NCI-H82 treated with DMSO at 0.1 percent for 48 hours (cell line): ENCODE results near the gene CUL4A.

Experiments
- DNase-seq: peaks from one replicate; lab custom pipeline; 2025; ENCODE audit not compliant: unreplicated experiment; lab: John Stamatoyannopoulos, UW

CUL4A gene

DNA sequence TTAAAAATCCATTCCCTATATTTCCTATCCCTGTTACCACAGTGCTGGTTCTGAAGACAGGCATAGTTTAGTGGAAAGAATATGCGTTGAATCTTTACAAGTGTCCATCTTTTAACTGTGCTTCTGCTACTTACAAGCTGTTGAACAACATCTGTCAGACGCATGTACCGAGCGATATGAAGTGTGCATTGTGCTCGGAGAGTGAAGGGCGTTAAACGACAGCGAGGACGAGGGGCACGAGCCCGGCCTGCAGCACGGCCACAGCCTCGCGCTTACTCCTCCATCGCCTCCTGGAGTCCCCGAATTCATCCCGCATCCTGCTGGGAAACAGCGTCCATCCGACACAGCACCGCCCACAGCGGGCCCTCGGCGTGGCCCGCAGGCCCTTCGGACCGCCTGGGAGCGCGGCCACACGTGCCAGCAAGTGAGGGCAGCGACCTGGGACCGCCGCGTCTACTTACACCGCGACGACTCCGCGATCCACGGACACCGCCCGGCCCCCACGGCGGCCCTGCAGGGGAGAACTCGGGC is 1.5 kb upstream of the CUL4A start:
- no peak for DNase-seq

DNA sequence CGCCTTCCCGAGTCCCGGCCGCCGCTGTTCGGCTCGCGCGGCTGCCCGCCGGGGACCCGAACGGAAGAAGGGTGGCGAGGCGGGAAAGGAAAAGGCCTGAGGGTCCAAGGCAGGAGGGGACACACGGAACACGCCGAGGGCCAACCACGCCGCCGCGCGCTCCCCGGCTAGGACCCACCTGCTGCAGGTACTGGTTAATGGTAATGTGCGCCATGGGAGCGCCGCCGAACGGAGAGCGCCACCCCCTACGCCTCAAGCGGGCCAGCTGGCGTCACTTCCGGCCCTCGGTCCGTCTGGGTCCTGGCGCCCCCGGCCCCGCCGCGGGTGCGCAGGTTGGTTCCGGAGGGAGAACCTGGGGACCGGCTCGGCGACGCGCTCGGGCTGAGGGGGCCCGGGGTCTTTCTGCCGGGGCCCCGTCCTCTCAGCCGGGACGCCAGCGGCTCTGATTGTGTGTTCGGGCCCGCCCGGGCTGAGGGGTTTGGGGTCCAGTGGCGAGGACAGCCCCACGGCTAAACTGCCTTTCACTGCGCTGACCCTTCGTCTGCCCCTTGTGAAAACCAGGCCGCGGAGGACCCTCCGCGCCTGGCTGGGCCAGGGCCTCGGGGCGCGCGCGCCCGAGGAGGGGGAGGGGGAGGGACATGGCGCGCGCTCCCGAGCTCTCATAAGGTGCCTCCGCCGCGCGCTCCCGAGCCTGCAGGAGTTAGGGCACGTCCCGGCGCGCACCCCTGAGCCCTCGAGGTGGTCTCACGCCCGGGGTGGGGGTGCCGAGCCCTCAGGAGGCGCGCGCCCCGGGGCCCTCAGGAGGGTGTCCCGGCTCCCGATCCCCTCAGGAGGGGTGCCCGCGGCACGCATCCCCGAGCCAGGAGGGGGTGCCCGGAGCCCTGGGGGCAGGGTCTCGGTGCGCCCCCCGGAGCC is 735 bp upstream of the CUL4A start, which contains the start of gene PCID2:
Gene PCID2 (minus strand): TSS at position 249 of the 915 bp plus-strand sequence. CDS start 35 bp downstream, at position 214.
- peak; percentile 63 for DNase-seq

DNA sequence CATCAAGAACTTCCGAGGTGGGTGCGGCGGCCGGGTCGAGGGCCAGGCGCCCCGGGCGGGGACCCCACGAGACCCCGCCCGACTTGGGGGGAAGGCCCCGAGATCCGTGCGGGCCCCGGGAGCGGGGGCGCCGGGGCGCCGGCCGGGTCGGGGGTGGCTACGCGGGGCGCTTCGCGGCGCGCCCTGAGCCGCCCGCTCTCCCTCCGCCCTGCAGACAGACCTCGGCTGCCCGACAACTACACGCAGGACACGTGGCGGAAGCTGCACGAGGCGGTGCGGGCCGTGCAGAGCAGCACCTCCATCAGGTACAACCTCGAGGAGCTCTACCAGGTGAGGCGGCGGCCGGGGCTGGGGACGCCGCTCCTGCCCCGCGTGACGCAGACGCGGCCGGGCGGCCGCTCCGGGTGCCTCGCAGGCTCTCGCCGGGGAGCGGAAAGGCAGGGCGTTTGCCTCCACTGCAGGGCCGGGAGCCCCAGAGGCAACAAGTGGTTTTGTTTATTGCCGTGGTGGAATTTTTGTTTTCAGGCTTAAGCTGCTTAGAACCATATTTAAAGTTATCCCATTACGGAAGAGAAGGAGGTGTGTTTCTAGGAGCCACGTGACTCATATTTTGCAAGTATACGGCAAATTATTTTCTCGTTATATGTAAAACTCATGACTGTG is 477 bp downstream of the CUL4A start:
- DNase-seq: no peak

DNA sequence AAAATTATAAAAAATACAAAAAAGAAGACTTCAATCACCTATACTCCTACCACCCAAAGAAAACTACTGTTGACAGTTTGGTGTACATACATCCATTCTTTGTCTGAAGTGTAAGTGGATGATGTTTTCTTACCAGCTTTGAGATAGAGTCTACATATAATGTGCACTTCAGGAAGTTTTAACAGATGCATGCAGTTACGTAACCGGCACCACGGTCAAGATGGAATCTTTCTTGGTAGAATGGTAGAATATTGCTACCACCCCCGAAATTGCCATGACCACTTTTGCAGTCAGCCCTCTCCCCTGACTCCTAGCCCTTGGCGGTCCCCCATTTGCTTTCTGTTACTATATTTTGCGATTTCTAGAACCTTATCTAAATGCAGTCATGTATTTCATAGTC is 1.4 kb downstream of the CUL4A start:
- no peak for DNase-seq

DNA sequence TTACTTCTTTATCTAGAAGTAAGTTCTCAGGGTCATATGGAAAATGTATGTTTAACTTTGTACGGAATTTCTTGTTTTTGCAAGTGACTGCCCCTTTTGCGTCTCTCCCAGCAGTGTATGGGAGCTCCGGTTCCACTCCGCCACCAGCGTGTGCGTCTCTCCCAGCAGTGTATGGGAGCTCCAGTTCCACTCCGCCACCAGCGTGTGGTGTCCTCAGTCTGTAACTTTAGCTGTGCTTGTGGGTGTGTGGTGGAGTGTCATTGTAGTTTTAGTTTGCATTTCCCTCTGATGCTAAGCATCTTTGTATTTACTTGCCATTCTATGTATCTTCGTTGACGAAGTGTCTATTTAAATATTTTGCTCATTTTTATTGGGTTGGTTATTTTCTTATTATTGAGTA is 2.4 kb downstream of the CUL4A start:
- no peak for DNase-seq

DNA sequence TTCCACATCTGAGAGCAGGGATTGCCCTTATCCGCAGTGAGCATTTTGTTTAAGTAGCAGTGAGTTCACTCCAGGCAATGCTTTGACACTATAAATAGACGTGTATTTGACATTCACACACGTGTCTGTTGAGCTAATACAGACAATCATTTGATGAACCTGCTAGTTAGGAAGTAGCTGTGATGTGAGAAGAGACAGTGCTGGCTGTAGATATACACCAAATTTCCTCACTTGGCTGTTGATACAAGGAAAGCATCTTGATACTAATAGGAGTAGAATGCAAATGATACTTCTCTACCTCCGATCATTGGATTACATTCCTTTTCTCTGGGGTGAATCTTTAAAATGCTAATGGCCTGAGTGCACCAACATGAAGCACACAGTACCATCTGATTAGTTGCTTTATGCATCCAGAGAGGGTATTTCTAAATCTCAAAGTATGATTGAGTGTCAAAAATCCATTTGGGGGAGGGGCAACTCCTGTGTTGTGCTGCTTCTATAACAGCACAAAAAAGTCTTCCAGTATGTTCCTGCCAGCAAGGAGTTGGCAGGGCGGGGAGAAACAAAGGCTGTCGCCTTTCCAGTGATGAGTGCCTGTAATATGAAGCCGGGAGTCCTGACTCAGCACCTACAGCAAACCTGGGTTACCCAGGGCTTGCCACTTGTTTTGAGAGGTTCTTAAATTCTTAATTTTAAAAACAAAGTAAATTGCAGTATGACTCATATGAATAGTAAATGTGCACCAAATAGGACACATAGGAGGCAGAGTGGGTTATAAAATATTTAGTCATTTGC is 7.0 kb downstream of the CUL4A start:
- no peak for DNase-seq

DNA sequence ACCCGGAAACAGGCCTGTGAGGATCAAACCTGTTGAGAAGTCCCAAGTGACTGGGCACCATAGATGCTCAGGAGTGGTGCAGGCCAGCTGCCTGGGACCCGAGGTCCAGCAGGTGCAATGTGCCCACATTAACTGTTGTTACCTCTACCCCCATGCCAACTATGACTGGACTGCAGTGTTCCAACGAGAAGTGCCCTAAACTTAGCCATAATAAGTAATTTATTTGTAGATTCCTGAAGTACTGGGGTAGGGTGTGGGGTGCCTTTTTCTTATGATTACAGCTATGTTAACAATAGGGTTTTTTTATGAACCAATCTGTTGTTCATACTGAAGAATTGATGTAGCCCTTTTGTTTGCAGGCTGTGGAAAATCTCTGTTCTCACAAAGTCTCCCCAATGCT is 9.2 kb downstream of the CUL4A start:
- no peak for DNase-seq

DNA sequence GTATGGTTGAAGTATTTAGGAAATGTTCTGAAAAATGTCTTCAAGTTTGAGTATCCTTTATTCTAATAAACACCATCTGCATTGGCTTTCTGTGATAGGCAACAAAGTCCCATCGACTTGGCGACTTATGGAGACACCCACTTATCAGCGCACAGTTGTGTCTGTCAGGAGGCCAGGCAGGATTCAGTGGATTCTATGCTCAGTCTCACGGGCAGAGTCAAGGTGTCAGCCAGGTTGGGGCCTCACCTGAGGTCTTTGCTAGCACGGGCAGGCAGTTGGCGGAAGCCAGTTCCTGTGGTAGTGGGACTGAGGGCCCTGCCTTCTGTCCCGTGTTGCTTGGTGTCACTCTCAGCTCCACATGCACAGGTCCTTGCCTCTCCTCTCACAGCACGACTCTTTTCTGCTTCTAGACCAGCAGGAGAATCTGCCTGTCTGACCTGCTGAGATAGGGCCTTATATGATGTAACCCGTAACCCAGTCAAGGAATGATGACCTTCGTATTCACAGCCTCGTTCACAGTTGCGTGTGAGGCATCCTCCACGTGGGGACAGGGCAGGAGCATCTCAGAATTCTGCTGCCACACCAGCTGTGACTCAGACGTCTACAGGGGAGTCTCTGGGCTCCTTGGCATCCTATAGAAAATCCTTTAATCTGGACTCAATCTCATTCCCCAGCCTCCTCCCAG is 10.0 kb downstream of the CUL4A start:
- no peak for DNase-seq

DNA sequence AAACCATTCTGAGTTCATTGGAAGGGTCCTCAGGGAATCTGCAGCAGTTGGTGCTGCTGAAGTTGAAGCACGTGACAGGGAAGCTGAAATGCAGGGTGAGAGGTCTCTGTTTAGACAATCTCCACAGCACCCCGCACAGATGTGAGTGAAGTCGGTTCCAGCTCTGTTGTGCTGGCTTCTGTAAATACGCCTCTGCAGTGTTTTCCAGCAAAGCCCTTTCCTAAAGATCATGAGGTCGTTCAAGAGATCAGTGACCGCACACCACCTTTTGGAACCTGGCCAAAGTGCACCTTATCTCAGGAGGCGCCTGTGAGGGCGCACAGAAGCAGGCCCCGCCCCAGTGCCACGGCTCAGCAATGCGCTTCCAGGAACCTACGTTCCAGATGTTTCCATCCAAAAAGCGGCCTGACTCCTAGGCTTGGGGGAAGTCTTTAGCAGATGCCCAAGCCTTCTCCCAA is 10.8 kb downstream of the CUL4A start:
- DNase-seq: no peak

DNA sequence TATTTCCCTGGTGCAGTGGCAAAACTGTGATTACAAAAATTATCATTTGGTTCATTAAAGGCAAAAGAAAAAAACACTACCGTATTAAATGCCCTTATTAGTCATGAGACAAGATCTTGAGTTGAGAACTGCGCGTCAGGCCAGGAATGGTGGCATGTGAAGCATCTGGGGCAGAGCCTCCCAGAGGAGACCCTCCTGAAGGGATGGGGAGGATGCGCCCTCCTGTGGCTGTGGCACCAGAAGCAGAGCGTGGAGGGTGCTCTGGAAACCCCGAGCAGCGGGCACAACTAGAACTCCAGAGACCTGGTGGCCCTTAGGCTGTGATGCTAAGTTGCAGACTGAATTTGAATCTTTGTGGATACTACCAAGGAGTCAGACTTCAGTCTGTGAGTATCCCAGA is 11.5 kb downstream of the CUL4A start:
- no peak for DNase-seq

DNA sequence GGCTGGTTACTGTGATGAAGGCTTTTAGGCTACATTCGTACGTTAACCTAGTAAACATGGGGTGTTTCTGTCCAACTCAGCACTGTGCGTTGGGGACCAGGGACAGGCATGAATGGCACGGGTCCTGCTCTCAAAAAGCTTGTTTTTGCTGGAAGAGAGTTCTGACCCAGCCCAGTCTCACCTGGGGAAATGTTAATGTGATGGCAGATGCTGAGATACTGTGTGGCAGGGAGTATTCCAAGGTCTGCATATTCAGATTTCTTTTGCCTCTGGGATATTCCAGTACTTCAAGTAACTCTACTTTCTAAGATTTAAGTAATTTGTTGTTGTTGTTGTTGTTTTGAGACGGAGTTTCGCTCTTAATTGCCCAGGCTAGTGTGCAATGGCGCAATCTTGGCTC is 13.7 kb downstream of the CUL4A start:
- DNase-seq: no peak

DNA sequence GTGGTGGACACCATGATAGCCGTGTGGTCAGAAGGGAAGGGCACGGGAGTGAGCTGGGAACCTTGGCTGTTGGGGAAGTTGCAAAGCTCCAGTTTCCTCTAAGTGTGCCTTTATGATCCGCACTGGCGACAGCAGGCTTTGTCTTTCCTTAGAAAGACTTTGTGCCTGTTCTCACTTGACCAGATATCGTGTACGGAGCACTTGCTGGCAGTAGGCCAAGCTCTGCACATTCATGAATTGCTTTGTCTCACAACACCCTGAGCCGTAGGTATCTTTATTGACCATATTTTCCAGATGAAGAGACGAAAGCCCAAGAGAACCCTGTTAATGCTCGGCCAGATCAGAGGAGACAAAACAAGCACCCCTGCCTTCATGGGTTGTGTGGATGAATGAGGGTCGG is 15.1 kb downstream of the CUL4A start:
- no peak for DNase-seq

DNA sequence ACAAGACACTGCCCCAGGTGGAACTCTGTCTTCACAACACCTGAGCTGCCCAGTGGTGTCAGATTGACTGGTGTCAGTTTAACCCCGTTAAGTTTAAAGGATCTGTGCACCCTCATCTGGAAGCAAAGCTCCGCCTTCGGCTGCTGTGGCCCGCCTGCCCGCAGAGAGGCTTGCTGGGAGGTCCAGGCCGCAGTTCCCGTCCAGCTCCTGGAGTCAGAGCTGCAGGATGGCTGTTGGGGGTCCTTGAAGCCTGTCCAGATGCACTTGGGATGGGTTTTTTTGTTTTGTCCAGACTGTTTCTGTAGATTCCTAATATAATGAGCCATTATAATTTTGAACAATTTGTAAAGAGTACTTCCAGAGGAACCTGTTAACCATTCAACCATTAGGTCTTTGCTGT is 16.1 kb downstream of the CUL4A start:
- no peak for DNase-seq

DNA sequence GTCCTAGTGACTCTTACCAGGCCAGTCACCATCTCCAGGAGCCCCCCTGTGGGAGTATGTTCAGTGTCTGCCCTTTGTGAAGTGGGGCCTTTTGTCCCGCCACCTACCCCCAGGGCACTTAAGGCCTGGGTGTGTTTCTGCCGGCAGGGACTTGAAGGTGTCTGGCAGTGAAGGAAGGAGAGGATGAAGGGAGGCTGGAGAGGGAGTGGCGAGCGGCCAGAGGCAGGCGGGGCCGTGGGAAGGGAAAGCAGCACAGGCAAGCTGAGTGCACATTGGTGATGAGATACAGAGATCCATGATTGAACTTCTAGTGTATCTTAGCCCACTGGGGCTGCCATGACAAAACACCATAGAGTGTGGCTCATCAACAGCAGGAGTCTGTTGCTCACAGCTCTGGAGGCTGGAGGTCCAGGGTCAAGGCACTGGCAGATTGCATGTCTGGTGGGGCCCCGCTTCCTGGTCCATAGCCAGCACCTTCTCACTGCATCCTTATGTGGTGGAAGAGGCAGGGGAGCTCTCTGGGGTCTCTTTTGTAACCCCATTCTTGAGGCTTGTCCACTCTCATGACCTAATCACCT is 17.5 kb downstream of the CUL4A start:
- no peak for DNase-seq

DNA sequence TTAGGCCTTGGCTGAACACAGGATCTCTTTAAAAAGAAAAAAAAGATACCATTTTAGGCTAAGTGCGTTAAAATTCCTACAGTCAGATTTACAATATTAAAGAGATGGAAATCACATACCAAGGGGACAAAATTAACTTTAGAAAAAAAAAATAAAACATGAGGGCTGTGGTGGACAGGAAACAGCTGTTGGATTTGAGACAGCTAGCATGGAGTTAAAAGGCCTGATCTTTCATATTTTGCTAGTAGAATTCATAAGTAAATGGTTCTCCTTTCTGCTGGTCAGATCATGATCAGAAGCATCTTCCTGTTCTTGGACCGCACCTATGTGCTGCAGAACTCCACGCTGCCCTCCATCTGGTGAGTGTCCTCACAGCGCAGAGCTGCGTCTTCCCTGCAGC is 19.7 kb downstream of the CUL4A start:
- DNase-seq: no peak

DNA sequence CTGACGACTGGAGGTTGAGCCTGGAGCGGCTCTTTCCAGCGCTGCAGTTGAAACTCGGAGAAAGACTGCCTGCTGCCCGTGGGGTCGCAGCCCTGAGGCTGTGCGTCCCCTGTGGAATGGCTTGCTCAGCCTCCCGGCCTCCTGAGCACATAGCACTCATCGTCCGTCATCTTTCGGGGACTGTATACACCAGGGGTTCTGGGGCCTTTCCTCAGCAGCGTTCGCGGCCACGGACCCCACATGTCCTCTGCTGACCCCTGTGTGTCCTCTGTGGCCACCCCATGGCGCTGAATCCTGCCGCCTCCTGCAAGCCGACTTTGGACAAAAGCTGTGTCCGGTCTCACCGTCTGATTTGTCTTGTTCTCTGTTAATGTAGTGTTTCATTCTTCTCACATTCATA is 20.4 kb downstream of the CUL4A start:
- DNase-seq: no peak

DNA sequence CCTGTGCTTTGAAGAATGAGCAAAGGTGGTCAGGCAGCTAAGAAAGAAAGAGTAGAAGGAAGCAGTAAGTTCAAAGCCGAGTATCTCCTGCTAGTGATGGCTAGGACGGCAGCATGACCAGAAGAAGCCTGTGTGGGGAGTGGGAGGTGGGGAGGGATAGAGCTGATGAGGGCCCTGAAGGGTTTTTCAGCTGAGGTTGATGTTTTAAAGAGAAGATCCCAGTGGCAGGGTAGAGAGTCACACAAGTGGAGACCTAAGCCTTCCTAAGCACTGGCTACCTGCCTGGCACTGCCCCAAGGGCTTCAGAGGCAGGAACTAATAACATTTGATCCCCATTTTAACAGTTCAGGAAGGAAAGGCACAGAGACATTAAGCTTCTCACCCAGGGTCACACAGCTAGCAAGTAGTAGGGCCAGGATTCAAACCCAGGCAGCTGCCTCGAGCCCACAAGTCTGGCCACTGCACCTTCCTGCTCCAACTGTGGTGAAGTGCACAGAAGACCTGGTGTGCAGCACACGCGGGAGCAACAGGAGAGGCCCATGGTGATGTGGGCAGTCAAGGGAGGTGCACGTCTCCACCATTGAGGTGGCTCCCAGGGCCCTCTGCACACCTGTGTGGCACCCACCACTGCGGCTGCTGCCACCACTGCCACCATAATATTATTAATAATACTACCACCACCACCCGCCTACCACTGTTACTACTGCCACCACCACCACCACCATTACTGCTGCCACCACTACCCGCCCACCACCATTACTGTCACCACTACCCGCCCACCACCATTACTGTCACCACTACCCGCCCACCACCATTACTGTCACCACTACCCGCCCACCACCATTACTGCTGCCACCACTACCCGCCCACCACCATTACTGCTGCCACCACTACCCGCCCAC is 22.1 kb downstream of the CUL4A start:
- DNase-seq: no peak

DNA sequence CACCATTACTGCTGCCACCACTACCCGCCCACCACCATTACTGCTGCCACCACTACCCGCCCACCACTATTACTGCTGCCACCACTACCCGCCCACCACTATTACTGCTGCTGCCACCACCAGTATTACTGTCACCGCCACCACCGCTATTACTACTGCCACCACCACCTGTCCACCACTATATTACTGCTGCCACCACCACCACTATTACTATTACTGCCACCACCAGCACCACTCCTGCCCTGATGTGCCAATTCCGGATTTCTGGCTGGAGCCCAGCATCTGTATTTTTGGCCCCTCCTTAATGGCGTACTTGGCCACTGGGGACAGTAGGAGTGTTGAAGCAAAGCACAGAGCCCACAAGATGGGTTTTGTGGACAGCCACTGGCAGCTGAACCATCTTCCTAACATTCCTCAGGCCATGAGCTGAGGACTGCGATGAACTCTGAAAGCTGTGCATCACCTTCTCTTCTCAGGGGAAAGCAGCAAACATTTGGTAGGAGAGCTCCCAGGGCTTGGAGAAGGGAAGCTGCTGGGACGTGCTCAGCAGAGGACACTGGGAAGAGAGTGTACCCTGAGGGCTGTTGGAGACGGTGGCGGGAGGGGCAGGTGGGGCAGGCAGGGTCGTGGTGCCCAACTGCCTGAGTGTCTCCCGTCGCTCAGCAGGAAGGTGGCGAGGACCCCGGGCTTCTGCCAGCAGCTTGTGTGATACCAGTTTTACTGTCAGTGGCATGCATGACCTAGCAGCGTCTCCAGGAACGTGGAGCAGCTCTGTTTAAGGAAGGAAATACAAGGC is 23.0 kb downstream of the CUL4A start:
- DNase-seq: no peak

DNA sequence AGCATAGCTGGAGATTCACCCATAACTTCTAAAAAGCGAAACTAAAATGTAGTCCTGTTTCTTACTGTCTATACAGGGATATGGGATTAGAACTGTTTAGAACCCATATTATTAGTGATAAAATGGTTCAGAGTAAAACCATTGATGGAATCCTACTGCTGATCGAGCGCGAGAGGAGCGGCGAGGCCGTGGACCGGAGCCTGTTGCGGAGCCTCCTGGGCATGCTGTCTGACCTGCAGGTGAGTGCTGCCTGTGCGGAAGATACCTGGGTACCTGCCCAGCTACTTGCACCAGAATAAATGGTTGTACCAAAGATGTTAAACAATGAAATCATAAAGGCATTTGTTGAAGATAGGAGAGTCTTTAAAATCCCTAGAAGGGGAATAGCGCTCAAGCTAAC is 23.7 kb downstream of the CUL4A start:
- DNase-seq: no peak
